ENCODE measurements around the gene RPAP3.

DNA sequence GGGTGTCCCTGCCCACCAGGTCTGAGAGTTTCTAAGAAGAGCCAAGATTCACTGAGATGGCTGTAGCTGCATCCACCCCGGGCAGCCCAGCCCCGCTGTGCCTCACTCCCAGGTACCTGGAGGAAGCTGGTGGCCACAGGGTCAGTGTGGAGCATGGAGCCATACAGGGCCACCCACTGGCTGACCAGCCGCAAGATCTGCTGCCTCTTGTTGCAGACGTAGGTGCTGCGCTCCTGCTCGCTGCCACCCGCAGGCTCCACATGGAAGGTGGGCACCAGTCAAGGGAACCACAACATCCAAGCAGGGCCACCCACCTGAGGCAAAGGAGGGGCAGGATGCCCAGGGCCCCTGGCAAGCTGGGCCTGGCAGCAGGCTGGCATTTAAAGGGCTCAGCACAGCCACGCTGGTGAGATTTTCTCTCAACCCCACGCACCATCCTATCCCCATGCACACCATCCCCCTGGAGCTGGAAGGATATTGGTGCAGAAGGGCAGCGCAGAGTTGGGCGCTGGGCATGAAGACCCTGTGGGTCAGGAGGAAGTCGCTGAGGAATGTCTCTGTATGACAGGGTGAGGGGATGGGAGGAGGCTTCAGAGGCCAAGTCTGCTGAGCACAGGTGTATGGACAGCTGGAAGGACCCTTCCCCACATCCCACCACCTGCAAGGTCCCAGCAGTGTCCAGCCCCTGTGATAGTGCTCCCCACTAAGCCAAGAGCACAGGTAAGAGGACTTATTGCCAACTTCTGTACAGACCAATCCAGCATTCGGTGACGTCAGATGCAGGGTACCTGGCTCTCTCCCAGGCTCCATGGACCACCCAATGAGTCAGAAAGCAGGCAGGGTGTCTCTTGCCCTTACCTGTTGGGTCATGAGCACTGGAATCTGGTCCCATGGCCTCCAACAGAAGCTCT, 42.0 kb upstream of the RPAP3 start:
- TF ChIP-seq POLR2A (IDR thresholded peaks at IDR 0.05; ENCODE audit: low read length) (no peak), GATA1 (IDR thresholded peaks at IDR 0.05; ENCODE audit: low read depth, low read length) (no peak)

Data from erythroblast (primary cell).